HEK293 (cell line): Measurements from ENCODE around the gene TMEM231.

Experiments
- BCL11B ChIP-seq: fragments of 450-650 bp; formaldehyde crosslinking; IDR thresholded peaks from 2 replicates; pipeline ENCODE4 v1.5.1; 2016; ENCODE audit warnings: low read depth, missing biosample characterization, missing genetic modification characterization
- CTCF ChIP-seq: fragments of 450-650 bp; formaldehyde crosslinking; IDR thresholded peaks from 2 replicates; pipeline ENCODE4 v1.5.1; 2016; ENCODE audit warnings: missing biosample characterization, missing genetic modification characterization
- GLI4 ChIP-seq: fragments of 450-650 bp; formaldehyde crosslinking; IDR thresholded peaks from 2 replicates; pipeline ENCODE4 v1.5.1; 2016; ENCODE audit warnings: missing biosample characterization, missing genetic modification characterization
- HOXD13 ChIP-seq: sonication (generic); formaldehyde crosslinking; IDR thresholded peaks from 2 replicates; pipeline ENCODE4 v1.8.0; 2022; ENCODE audit warnings: missing genetic modification reagents, borderline replicate concordance
- MZF1 ChIP-seq: fragments of 450-650 bp; formaldehyde crosslinking; IDR thresholded peaks from 2 replicates; pipeline ENCODE4 v1.5.1; 2017; ENCODE audit warnings: missing biosample characterization, missing genetic modification characterization, borderline replicate concordance
- PBX3 ChIP-seq: sonication (generic); formaldehyde crosslinking; IDR thresholded peaks from 2 replicates; pipeline ENCODE4 v1.8.1; 2022; ENCODE audit warnings: mild to moderate bottlenecking, moderate library complexity, missing genetic modification reagents
- SETDB1 ChIP-seq: IDR thresholded peaks from one replicate; pipeline ENCODE4 v1.6.1; 2017; ENCODE audit warnings: mild to moderate bottlenecking, low read length, moderate library complexity, mixed read lengths; ENCODE audit not compliant: insufficient read length
- TRIM28 ChIP-seq: IDR thresholded peaks from 2 replicates; pipeline ENCODE4 v1.6.1; 2011; ENCODE audit warnings: low read length, control low read depth, borderline replicate concordance
- YY1 ChIP-seq: fragments of 450-650 bp; formaldehyde crosslinking; IDR thresholded peaks from 2 replicates; pipeline ENCODE4 v1.5.1; 2018; ENCODE audit warnings: missing biosample characterization, missing genetic modification characterization
- ZNF121 ChIP-seq: fragments of 450-650 bp; formaldehyde crosslinking; IDR thresholded peaks from 2 replicates; pipeline ENCODE4 v1.5.1; 2016; ENCODE audit warnings: missing biosample characterization, missing genetic modification characterization
- ZNF175 ChIP-seq: fragments of 450-650 bp; formaldehyde crosslinking; IDR thresholded peaks from 2 replicates; pipeline ENCODE4 v1.5.1; 2016; ENCODE audit warnings: missing biosample characterization, missing genetic modification characterization
- ZNF394 ChIP-seq: fragments of 450-650 bp; formaldehyde crosslinking; IDR thresholded peaks from 2 replicates; pipeline ENCODE4 v1.5.1; 2016; ENCODE audit warnings: missing biosample characterization, missing genetic modification characterization, mild to moderate bottlenecking, moderate library complexity, borderline replicate concordance
- ZNF777 ChIP-seq: fragments of 450-650 bp; formaldehyde crosslinking; IDR thresholded peaks from 2 replicates; pipeline ENCODE4 v1.5.1; 2017; ENCODE audit warnings: missing biosample characterization, missing genetic modification characterization, borderline replicate concordance
- TF ChIP-seq, protein P1 (sequence below): fragments of 450-650 bp; formaldehyde crosslinking; IDR thresholded peaks from 2 replicates; pipeline ENCODE4 v1.5.1; 2016; ENCODE audit warnings: missing biosample characterization, missing genetic modification characterization

DNA sequence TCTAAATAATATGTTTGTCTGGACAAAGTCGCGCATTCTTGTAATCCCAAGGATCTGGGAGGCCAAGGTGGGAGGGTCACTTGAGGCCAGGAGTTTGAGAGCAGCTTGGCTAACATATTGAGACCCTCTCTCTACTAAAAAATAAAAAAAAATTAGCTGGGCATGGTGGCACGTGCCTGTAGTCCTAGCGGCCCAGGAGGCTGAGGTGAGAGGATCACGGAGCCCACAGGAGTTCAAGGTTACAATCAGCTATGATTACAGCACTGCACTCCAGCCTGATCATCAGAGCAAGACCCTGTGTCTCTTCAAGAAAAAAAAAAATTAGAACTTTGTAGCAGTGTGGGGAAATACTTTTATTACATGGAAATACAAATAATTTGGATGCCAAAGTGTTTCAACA lies 54.7 kb downstream of the TMEM231 start:
- TF ChIP-seq BCL11B (tag by site-specific recombination) = no peak
- TF ChIP-seq TRIM28 = no peak
- TF ChIP-seq CTCF = no peak
- no peak for TF ChIP-seq ZNF777 (tag by site-specific recombination)
- no peak for TF ChIP-seq PBX3 (CRISPR knock-in tag)
- no peak for TF ChIP-seq YY1 (tag by site-specific recombination)
- no peak for TF ChIP-seq GLI4 (tag by site-specific recombination)
- no peak for TF ChIP-seq HOXD13 (CRISPR knock-in tag)
- no peak for TF ChIP-seq ZNF121 (tag by site-specific recombination)
- no peak for TF ChIP-seq ZNF175 (tag by site-specific recombination)
- no peak for TF ChIP-seq SETDB1
- TF ChIP-seq ZNF394 = no peak
- TF ChIP-seq, protein P1, sequence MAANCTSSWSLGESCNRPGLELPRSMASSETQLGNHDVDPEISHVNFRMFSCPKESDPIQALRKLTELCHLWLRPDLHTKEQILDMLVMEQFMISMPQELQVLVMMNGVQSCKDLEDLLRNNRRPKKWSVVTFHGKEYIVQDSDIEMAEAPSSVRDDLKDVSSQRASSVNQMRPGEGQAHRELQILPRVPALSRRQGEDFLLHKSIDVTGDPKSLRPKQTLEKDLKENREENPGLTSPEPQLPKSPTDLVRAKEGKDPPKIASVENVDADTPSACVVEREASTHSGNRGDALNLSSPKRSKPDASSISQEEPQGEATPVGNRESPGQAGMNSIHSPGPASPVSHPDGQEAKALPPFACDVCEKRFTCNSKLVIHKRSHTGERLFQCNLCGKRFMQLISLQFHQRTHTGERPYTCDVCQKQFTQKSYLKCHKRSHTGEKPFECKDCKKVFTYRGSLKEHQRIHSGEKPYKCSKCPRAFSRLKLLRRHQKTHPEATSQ = no peak
- no peak for TF ChIP-seq MZF1 (tag by site-specific recombination)
